ENCODE data around the gene TRIO. TPM values are rescaled to one million over a fixed set of nuclear protein-coding genes. Genes with fewer than 3 reads are reported as not detected.

TRIO gene
- polyA plus RNA-seq, 1 donor (not counting 4 experiments of a cell fraction or from before 2014, with no cell fraction given) = 57.2 TPM

- no peak for FAIRE-seq
- dilution Hi-C loops (cut with MboI; ENCODE audit: extremely low pct_ligation_motif_present, low sequenced_read_pairs) = no loop called here
Observed at GRCh38 chr5:14421851-14422250, 278.7 kb downstream of the TRIO start.

GRCh38 chr5:14424011-14424685, 281.0 kb downstream of the TRIO start:
- Histone ChIP-seq H3K9me1 (ENCODE audit: control insufficient read depth, extremely low read depth, insufficient read depth, low read length) (peaks cover 2% of the 10 kb centered on the region), H3K4me1 (ENCODE audit: control insufficient read depth, extremely low read depth, insufficient read depth, low read length) (peaks cover 4% of the 10 kb centered on the region), H3K9me3 (ENCODE audit: control insufficient read depth, low read depth, low read length) (no peaks in the 10 kb centered on the region), H3K27me3 (ENCODE audit: control insufficient read depth, extremely low read depth, insufficient read depth, low read length) (no peaks in the 10 kb centered on the region), H3K4me3 (ENCODE audit: control insufficient read depth in 2 of 3, extremely low read depth in 1 of 3, insufficient read depth in 2 of 3, low read depth in 1 of 3, low read length in 3 of 3) (no peak overlapping the region), H2AFZ (ENCODE audit: control insufficient read depth, low read length) (no peak overlapping the region), H3K4me2 (ENCODE audit: control insufficient read depth, extremely low read depth, insufficient read depth, low read depth, low read length) (no peak overlapping the region), H3K27ac (ENCODE audit: control insufficient read depth, insufficient read depth, low read length) (no peak overlapping the region), H3K79me2 (ENCODE audit: control insufficient read depth, insufficient read depth, low read length) (peaks cover 37% of the 10 kb centered on the region), H4K20me1 (ENCODE audit: control insufficient read depth, extremely low read depth, insufficient read depth, low read length) (no peaks in the 10 kb centered on the region), H3K9ac (ENCODE audit: control insufficient read depth, extremely low read depth, insufficient read depth, low read length) (no peak overlapping the region), H3K36me3 (ENCODE audit: control insufficient read depth in 2 of 2, extremely low read depth in 1 of 2, insufficient read depth in 2 of 2, low read length in 2 of 2) (peaks cover 38 to 56% of the 10 kb centered on the region in 2 experiments)
- TF ChIP-seq EZH2 (IDR thresholded peaks at IDR 0.05; ENCODE audit: low read length) (no peak), CTCF (optimal IDR thresholded peaks at IDR 0.05 in 1 of 3, IDR thresholded peaks at IDR 0.05 in 1 of 3, conservative IDR thresholded peaks at IDR 0.05 in 1 of 3; ENCODE audit: extremely low read depth in 1 of 3, insufficient read depth in 2 of 3, low read length in 3 of 3) (no peak)
- FAIRE-seq (no peak), DNase-seq (ENCODE audit: low read depth, low spot score) (no peak)
- dilution Hi-C loops (cut with MboI; ENCODE audit: extremely low pct_ligation_motif_present, low sequenced_read_pairs) = no loop called here

More at GRCh38 chr5:14421851-14422250, 278.7 kb downstream of the TRIO start:
- H3K9ac ChIP-seq (ENCODE audit: control insufficient read depth, extremely low read depth, insufficient read depth, low read length) = no peak overlapping the region
- no peak overlapping the region for H3K27ac ChIP-seq (ENCODE audit: control insufficient read depth, insufficient read depth, low read length)
- peaks cover 27% of the 10 kb centered on the region for H3K79me2 ChIP-seq (ENCODE audit: control insufficient read depth, insufficient read depth, low read length)
- no peak for DNase-seq (ENCODE audit: low read depth, low spot score)
- H3K27me3 ChIP-seq (ENCODE audit: control insufficient read depth, extremely low read depth, insufficient read depth, low read length) = no peaks in the 10 kb centered on the region
- TF ChIP-seq EZH2 (IDR thresholded peaks at IDR 0.05; ENCODE audit: low read length) = no peak
- no peak for TF ChIP-seq CTCF (optimal IDR thresholded peaks at IDR 0.05 in 1 of 3, IDR thresholded peaks at IDR 0.05 in 1 of 3, conservative IDR thresholded peaks at IDR 0.05 in 1 of 3; ENCODE audit: extremely low read depth in 1 of 3, insufficient read depth in 2 of 3, low read length in 3 of 3)
- peaks cover 2% of the 10 kb centered on the region for H3K9me1 ChIP-seq (ENCODE audit: control insufficient read depth, extremely low read depth, insufficient read depth, low read length)
- H3K36me3 ChIP-seq (ENCODE audit: control insufficient read depth in 2 of 2, extremely low read depth in 1 of 2, insufficient read depth in 2 of 2, low read length in 2 of 2) = peaks cover 35 to 51% of the 10 kb centered on the region in 2 experiments
- no peak overlapping the region for H2AFZ ChIP-seq (ENCODE audit: control insufficient read depth, low read length)
- no peaks in the 10 kb centered on the region for H4K20me1 ChIP-seq (ENCODE audit: control insufficient read depth, extremely low read depth, insufficient read depth, low read length)
- H3K4me3 ChIP-seq (ENCODE audit: control insufficient read depth in 2 of 3, extremely low read depth in 1 of 3, insufficient read depth in 2 of 3, low read depth in 1 of 3, low read length in 3 of 3) = no peak overlapping the region
- H3K4me1 ChIP-seq (ENCODE audit: control insufficient read depth, extremely low read depth, insufficient read depth, low read length) = peaks cover 4% of the 10 kb centered on the region
- H3K4me2 ChIP-seq (ENCODE audit: control insufficient read depth, extremely low read depth, insufficient read depth, low read depth, low read length) = no peak overlapping the region
- no peaks in the 10 kb centered on the region for H3K9me3 ChIP-seq (ENCODE audit: control insufficient read depth, low read depth, low read length)

Data from keratinocyte (primary cell).